GM12891 (cell line): ENCODE measurements around the gene CHSY1.

Experiments used
- POLR2A ChIP-seq: IDR thresholded peaks from 2 replicates; pipeline ENCODE4 v1.6.1; 2011; ENCODE audit warnings: low read depth, low read length, control low read depth
- POLR2AphosphoS5 ChIP-seq: IDR thresholded peaks from 2 replicates; pipeline ENCODE4 v1.6.1; 2011; ENCODE audit warnings: low read depth, low read length, control low read depth
- SPI1 ChIP-seq: IDR thresholded peaks from 2 replicates; pipeline ENCODE4 v1.6.1; 2011; ENCODE audit warnings: low read depth, low read length, control low read depth
- TAF1 ChIP-seq: IDR thresholded peaks from 2 replicates; pipeline ENCODE4 v1.6.1; 2011; ENCODE audit warnings: low read depth, low read length, control low read depth

- TF ChIP-seq POLR2A, result no peak
- TF ChIP-seq TAF1, result no peak
- TF ChIP-seq POLR2AphosphoS5, result no peak
- TF ChIP-seq SPI1, result no peak
Observed at GRCh38 chr15:101150723-101151040, 101.2 kb downstream of the CHSY1 start.
